HepG2 (cell line): Measurements from ENCODE around the gene ENTHD1. TPM values are rescaled to one million over a fixed set of nuclear protein-coding genes. Genes with fewer than 3 reads are reported as not detected.

ENCODE experiments used
- ATAC-seq: fragments of 200-7000 bp; cut with Tn5 transposase; 3 replicates; pipeline ENCODE4 v1.9.1; 2020; ENCODE audit warnings: mild to moderate bottlenecking, moderate library complexity
- BruUV-seq: library from RNA; stranded (reverse); fragments of 400-500 nt; replicated peaks from 2 replicates; lab custom pipeline; 2021; lab: Mats Ljungman, UMichigan
- CTCF ChIA-PET: fragments of 300-600 bp; formaldehyde crosslinking; extraction: SDS; loops from one replicate; lab custom pipeline; 2021; ENCODE audit warnings: low total read pairs, inconsistent platforms, low intra/inter-chr PET ratio; lab: Yijun Ruan, JAX
- POLR2A ChIA-PET: fragments of 350-600 bp; sonication (Branson Sonifier 250); formaldehyde crosslinking; loops from one replicate; lab custom pipeline; 2020; ENCODE audit warnings: antibody characterized with exemption, inconsistent platforms; lab: Yijun Ruan, JAX
- DNase-seq: peaks from one replicate; pipeline ENCODE4 v3.0.0-alpha.2; 2015; ENCODE audit warnings: low spot score
- FAIRE-seq: peaks from 3 replicates; lab custom pipeline; 2011; peaks lifted over from hg19 to GRCh38; lab: Jason Lieb, UNC
- H2AFZ ChIP-seq: one replicate; pipeline ENCODE4 v1.6.1; 2011; ENCODE audit warnings: low read length, inconsistent platforms
- H3K27ac ChIP-seq: fragments of 300-600 bp; 3 replicates; pipeline ENCODE4 v1.8.0; 2011; ENCODE audit warnings: mixed run types, mild to moderate bottlenecking, mixed read lengths, low read length, inconsistent platforms; ENCODE audit not compliant: insufficient read depth; ENCODE audit errors: extremely low read length
- H3K27me3 ChIP-seq, 2 experiments: fragments of 200-600 bp in 1 of 2; 2 replicates in 1 of 2; 3 replicates in 1 of 2; pipeline versions ENCODE4 v1.6.0 to v1.8.0; 2011; ENCODE audit warnings: low read length in 2 of 2, mild to moderate bottlenecking in 2 of 2, moderate library complexity in 2 of 2, inconsistent platforms in 1 of 2; ENCODE audit not compliant: insufficient read depth in 2 of 2, control insufficient read depth in 1 of 2
- H3K36me3 ChIP-seq, 2 experiments: fragments of 200-600 bp in 1 of 2; replicated peaks in 1 of 2; 2 replicates in 1 of 2; 3 replicates in 1 of 2; pipeline versions ENCODE4 v1.5.1 to v1.8.0; 2011; ENCODE audit warnings: low read length in 2 of 2, inconsistent platforms in 1 of 2; ENCODE audit not compliant: insufficient read depth in 2 of 2, control insufficient read depth in 1 of 2
- H3K4me1 ChIP-seq: 2 replicates; pipeline ENCODE4 v1.5.1; 2012; ENCODE audit warnings: low read length, inconsistent platforms; ENCODE audit not compliant: insufficient read depth
- H3K4me2 ChIP-seq: 2 replicates; pipeline ENCODE4 v1.6.0; 2011; ENCODE audit warnings: low read depth, low read length, inconsistent platforms
- H3K4me3 ChIP-seq, 3 experiments: fragments of 200-600 bp in 1 of 3; sonication (generic), shearing (Covaris generic) in 1 of 3; replicated peaks in 1 of 3; 2 replicates each; pipeline ENCODE4 v1.5.1; 2011 to 2016; ENCODE audit warnings: low read length in 3 of 3, inconsistent platforms in 2 of 3, low read depth in 2 of 3, mild to moderate bottlenecking in 2 of 3, control low read depth in 1 of 3, mixed read lengths in 1 of 3; ENCODE audit not compliant: insufficient read depth in 1 of 3
- H3K79me2 ChIP-seq: one replicate; pipeline ENCODE4 v1.6.1; 2011; ENCODE audit warnings: low read length, inconsistent platforms; ENCODE audit not compliant: insufficient read depth
- H3K9ac ChIP-seq: 2 replicates; pipeline ENCODE4 v1.6.0; 2011; ENCODE audit warnings: mild to moderate bottlenecking, low read depth, low read length, inconsistent platforms; ENCODE audit not compliant: insufficient read depth
- H3K9me3 ChIP-seq: 2 replicates; pipeline ENCODE4 v1.5.1; 2012; ENCODE audit warnings: mild to moderate bottlenecking, low read length
- H4K20me1 ChIP-seq: 2 replicates; pipeline ENCODE4 v1.6.0; 2011; ENCODE audit warnings: inconsistent platforms, mild to moderate bottlenecking, low read length, moderate library complexity; ENCODE audit not compliant: insufficient read depth
- ARID2 ChIP-seq: sonication (generic); formaldehyde crosslinking; IDR thresholded peaks from 2 replicates; pipeline ENCODE4 v1.8.1; 2022; ENCODE audit warnings: mild to moderate bottlenecking, missing genetic modification reagents, borderline replicate concordance
- KDM2A ChIP-seq: sonication (generic); formaldehyde crosslinking; IDR thresholded peaks from 2 replicates; pipeline ENCODE4 v1.4.0; 2020; ENCODE audit warnings: low read depth, missing genetic modification reagents, borderline replicate concordance
- SOX6 ChIP-seq, 2 experiments: fragments of 450-650 bp in 1 of 2; sonication (generic) in 1 of 2; formaldehyde crosslinking in 1 of 2; IDR thresholded peaks; 2 replicates each; pipeline versions ENCODE4 v1.4.0 to v1.6.1; 2017 to 2020; ENCODE audit warnings: antibody characterized with exemption in 1 of 2, mild to moderate bottlenecking in 1 of 2, missing genetic modification reagents in 1 of 2
- SYNCRIP ChIP-seq: fragments of 200-400 bp; formaldehyde crosslinking; IDR thresholded peaks from 2 replicates; pipeline ENCODE4 v1.6.1; 2018; ENCODE audit warnings: mild to moderate bottlenecking, low read depth, low read length; ENCODE audit not compliant: insufficient read depth
- ZFP1 ChIP-seq: IDR thresholded peaks from 2 replicates; pipeline ENCODE4 v1.6.1; 2016
- ZNF883 ChIP-seq: sonication (generic); formaldehyde crosslinking; IDR thresholded peaks from 2 replicates; pipeline ENCODE4 v1.5.1; 2020; ENCODE audit warnings: mild to moderate bottlenecking, missing genetic modification reagents; ENCODE audit errors: not compliant biosample characterization
- WGBS: methylation state at CpG from one replicate; pipeline ENCODE4 v1.1.6; 2017; ENCODE audit warnings: low lambda C conversion rate; 5-methylcytosine and 5-hydroxymethylcytosine counted together
- in situ Hi-C: cut with HindIII; loops from 2 replicates; pipeline ENCODE4 v1.10.0; 2017; ENCODE audit warnings: low pct_unique_long_range_greater_than_20kb; ENCODE audit not compliant: extremely low pct_ligation_motif_present
- intact Hi-C: fragments of 100-400 bp; cut with micrococcal nuclease; formaldehyde crosslinking; loops from one replicate; pipeline ENCODE4 v1.10.0; 2022; ENCODE audit not compliant: unreplicated experiment
- polyA plus RNA-seq, 8 experiments: library from polyadenylated mRNA; depleted of rRNA in 3 of 8; stranded (reverse) in 7 of 8; unstranded in 1 of 8; fragments of >200 nt; fragmentation: Illumina TruSeq in 4 of 8; extraction: Trizol in 4 of 8; gene quantifications; 2 replicates each; pipeline versions ENCODE4 v1.2.1 to v1.2.3, GENCODE V29; 2011 to 2016; ENCODE audit warnings: low read depth in 4 of 8, missing spikeins in 1 of 8, mixed read lengths in 1 of 8; ENCODE audit not compliant: insufficient read depth in 1 of 8
- total RNA-seq, 5 experiments: library from RNA; depleted of rRNA; stranded (reverse); fragments of >200 nt; fragmentation: Illumina TruSeq; extraction: Trizol; gene quantifications; 2 replicates each; pipeline ENCODE4 v1.2.3, GENCODE V29; 2016; ENCODE audit warnings: low read depth in 1 of 5
- TF ChIP-seq, protein P1 (sequence below): IDR thresholded peaks from 2 replicates; pipeline ENCODE4 v1.6.1; 2016; ENCODE audit warnings: low read depth, control low read depth
- TF ChIP-seq, protein P2 (sequence below): sonication (generic); formaldehyde crosslinking; IDR thresholded peaks from 2 replicates; pipeline ENCODE4 v1.5.0; 2020; ENCODE audit warnings: mild to moderate bottlenecking, missing genetic modification reagents
- TF ChIP-seq, protein P3 (sequence below): sonication (generic); formaldehyde crosslinking; IDR thresholded peaks from 2 replicates; pipeline ENCODE4 v1.9.0; 2021; ENCODE audit warnings: missing genetic modification reagents, borderline replicate concordance
- TF ChIP-seq, protein P4 (sequence below): sonication (generic); formaldehyde crosslinking; IDR thresholded peaks from 2 replicates; pipeline ENCODE4 v1.4.0; 2020; ENCODE audit warnings: low read depth, missing genetic modification reagents

Gene ENTHD1
- total and polyA plus RNA-seq, 2 of the 13 experiments (the other 11 are each of a cell fraction or from before 2014, with no cell fraction given): not detected

DNA sequence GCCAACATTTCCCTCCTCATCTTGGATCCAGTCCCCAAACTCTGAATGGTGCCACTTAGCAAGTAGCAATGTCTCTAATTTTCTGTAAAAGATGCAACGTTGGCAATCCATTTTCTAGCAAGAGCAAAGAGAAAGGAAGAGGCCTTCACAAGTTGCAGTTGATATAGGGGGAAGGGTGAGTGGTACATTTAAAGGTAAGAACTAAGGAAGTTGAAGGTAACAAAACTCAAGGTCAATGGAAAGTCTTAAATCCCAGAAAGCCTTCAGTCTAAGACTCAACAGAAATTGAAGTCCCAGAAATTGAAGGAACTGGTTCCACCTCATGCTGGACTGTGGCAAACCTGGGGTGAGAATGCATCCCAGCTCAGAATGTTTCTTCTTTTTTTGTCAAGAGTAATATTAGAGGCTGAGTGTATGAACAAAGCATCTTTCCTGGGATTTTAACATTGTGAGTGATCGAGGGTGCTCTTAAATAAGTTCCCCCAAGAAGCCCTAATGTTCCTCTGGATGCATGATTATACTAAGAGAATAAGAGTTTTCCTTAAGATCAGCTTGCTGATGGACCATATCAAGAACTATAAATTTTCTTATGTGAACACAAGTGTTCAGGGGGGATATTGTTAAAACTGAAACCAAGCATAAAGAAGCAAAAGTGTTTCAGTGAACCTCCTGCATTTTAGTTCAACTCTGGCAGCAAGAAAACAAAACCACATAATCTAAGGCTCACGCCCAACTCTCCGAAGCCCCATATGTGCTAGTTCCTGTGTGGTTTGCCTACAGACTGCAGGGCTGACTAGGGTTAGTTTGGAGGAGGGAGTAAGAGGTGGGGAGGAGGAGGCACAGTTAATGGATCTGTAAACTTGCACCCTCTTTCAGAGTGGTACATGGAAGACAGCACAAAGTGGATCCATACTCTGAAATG lies 7.0 kb upstream of the ENTHD1 start, which contains the start of gene GRAP2 (continued):
- TF ChIP-seq, protein P1, sequence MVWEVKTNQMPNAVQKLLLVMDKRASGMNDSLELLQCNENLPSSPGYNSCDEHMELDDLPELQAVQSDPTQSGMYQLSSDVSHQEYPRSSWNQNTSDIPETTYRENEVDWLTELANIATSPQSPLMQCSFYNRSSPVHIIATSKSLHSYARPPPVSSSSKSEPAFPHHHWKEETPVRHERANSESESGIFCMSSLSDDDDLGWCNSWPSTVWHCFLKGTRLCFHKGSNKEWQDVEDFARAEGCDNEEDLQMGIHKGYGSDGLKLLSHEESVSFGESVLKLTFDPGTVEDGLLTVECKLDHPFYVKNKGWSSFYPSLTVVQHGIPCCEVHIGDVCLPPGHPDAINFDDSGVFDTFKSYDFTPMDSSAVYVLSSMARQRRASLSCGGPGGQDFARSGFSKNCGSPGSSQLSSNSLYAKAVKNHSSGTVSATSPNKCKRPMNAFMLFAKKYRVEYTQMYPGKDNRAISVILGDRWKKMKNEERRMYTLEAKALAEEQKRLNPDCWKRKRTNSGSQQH (CRISPR knock-in tag): no peak
- TF ChIP-seq ZFP1: no peak
- no peak for TF ChIP-seq ARID2 (CRISPR knock-in tag)
- TF ChIP-seq, protein P2, sequence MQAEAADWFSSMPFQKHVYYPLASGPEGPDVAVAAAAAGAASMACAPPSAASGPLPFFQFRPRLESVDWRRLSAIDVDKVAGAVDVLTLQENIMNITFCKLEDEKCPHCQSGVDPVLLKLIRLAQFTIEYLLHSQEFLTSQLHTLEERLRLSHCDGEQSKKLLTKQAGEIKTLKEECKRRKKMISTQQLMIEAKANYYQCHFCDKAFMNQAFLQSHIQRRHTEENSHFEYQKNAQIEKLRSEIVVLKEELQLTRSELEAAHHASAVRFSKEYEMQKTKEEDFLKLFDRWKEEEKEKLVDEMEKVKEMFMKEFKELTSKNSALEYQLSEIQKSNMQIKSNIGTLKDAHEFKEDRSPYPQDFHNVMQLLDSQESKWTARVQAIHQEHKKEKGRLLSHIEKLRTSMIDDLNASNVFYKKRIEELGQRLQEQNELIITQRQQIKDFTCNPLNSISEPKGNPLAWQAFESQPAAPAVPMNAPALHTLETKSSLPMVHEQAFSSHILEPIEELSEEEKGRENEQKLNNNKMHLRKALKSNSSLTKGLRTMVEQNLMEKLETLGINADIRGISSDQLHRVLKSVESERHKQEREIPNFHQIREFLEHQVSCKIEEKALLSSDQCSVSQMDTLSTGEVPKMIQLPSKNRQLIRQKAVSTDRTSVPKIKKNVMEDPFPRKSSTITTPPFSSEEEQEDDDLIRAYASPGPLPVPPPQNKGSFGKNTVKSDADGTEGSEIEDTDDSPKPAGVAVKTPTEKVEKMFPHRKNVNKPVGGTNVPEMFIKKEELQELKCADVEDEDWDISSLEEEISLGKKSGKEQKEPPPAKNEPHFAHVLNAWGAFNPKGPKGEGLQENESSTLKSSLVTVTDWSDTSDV (CRISPR knock-in tag): no peak

DNA sequence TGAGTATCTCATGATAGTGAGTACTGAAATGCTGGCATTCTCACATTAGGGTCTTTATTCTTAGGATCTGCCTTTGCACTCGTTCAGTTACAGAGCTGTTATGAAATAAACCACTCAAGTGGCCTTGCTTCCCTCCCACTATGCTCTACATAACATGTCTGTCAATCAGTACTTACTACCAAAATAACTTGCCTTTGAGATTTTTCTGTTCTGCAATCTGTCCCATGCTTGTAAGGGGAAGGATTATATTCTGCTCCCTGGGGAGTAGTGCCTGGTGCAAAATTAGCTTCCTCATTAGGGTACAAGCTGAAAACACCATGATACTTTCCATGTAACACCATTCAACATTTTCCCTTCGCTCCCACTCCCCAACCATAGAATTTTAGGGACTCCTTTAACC lies 5.4 kb upstream of the ENTHD1 start:
- no TSS peak for BruUV-seq
- DNase-seq (no peak), ATAC-seq (no peak), FAIRE-seq (no peak)
- no peaks in the 10 kb centered on the region for H3K4me1 ChIP-seq
- no peak overlapping the region for H3K4me3 ChIP-seq
- no peak overlapping the region for H2AFZ ChIP-seq
- no peaks in the 10 kb centered on the region for H3K79me2 ChIP-seq
- H3K9me3 ChIP-seq: no peaks in the 10 kb centered on the region
- CTCF ChIA-PET: no interaction called here
- H4K20me1 ChIP-seq: no peaks in the 10 kb centered on the region
- H3K9ac ChIP-seq: no peak overlapping the region
- WGBS: 10% methylated on average over 2 of the region's 2 CpGs
- H3K27ac ChIP-seq: no peak overlapping the region
- H3K27me3 ChIP-seq: peaks cover 3 to 15% of the 10 kb centered on the region in 2 experiments; a peak in 2 of 5 replicates
- in situ Hi-C loops (no loop called here), intact Hi-C loops (no loop called here)
- POLR2A ChIA-PET: no interaction called here
- no peak overlapping the region for H3K4me2 ChIP-seq
- no peaks in the 10 kb centered on the region for H3K36me3 ChIP-seq
- TF ChIP-seq SYNCRIP: no peak
- TF ChIP-seq ZNF883 (CRISPR knock-in tag): no peak
- no peak for TF ChIP-seq KDM2A (CRISPR knock-in tag)
- TF ChIP-seq SOX6 (IDR thresholded peaks at IDR 0.05): no peak
- no peak for TF ChIP-seq SOX6 (CRISPR knock-in tag; IDR thresholded peaks at IDR 0.05)
- TF ChIP-seq, protein P3, sequence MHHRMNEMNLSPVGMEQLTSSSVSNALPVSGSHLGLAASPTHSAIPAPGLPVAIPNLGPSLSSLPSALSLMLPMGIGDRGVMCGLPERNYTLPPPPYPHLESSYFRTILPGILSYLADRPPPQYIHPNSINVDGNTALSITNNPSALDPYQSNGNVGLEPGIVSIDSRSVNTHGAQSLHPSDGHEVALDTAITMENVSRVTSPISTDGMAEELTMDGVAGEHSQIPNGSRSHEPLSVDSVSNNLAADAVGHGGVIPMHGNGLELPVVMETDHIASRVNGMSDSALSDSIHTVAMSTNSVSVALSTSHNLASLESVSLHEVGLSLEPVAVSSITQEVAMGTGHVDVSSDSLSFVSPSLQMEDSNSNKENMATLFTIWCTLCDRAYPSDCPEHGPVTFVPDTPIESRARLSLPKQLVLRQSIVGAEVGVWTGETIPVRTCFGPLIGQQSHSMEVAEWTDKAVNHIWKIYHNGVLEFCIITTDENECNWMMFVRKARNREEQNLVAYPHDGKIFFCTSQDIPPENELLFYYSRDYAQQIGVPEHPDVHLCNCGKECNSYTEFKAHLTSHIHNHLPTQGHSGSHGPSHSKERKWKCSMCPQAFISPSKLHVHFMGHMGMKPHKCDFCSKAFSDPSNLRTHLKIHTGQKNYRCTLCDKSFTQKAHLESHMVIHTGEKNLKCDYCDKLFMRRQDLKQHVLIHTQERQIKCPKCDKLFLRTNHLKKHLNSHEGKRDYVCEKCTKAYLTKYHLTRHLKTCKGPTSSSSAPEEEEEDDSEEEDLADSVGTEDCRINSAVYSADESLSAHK (CRISPR knock-in tag): no peak
- TF ChIP-seq, protein P4, sequence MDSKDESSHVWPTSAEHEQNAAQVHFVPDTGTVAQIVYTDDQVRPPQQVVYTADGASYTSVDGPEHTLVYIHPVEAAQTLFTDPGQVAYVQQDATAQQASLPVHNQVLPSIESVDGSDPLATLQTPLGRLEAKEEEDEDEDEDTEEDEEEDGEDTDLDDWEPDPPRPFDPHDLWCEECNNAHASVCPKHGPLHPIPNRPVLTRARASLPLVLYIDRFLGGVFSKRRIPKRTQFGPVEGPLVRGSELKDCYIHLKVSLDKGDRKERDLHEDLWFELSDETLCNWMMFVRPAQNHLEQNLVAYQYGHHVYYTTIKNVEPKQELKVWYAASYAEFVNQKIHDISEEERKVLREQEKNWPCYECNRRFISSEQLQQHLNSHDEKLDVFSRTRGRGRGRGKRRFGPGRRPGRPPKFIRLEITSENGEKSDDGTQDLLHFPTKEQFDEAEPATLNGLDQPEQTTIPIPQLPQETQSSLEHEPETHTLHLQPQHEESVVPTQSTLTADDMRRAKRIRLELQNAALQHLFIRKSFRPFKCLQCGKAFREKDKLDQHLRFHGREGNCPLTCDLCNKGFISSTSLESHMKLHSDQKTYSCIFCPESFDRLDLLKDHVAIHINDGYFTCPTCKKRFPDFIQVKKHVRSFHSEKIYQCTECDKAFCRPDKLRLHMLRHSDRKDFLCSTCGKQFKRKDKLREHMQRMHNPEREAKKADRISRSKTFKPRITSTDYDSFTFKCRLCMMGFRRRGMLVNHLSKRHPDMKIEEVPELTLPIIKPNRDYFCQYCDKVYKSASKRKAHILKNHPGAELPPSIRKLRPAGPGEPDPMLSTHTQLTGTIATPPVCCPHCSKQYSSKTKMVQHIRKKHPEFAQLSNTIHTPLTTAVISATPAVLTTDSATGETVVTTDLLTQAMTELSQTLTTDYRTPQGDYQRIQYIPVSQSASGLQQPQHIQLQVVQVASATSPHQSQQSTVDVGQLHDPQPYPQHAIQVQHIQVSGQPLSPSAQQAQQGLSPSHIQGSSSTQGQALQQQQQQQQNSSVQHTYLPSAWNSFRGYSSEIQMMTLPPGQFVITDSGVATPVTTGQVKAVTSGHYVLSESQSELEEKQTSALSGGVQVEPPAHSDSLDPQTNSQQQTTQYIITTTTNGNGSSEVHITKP (CRISPR knock-in tag): no peak
